Stimulated activated CD4-positive, alpha-beta T cell treated with anti-CD3 and anti-CD28 coated beads, Interleukin-2, amount 100 ng/mL, for 4 hours (primary cell): ENCODE data around the gene ABCA1.

Experiments used
- DNase-seq: peaks from one replicate; pipeline ENCODE4 v3.0.0-alpha.2; 2020; ENCODE audit warnings: low read depth

The ABCA1 gene

GRCh38 chr9:104843644-104844240, 84.2 kb downstream of the ABCA1 start:
- no peak for DNase-seq

- DNase-seq = no peak
Measured at GRCh38 chr9:104842698-104843097, 85.3 kb downstream of the ABCA1 start.

DNA sequence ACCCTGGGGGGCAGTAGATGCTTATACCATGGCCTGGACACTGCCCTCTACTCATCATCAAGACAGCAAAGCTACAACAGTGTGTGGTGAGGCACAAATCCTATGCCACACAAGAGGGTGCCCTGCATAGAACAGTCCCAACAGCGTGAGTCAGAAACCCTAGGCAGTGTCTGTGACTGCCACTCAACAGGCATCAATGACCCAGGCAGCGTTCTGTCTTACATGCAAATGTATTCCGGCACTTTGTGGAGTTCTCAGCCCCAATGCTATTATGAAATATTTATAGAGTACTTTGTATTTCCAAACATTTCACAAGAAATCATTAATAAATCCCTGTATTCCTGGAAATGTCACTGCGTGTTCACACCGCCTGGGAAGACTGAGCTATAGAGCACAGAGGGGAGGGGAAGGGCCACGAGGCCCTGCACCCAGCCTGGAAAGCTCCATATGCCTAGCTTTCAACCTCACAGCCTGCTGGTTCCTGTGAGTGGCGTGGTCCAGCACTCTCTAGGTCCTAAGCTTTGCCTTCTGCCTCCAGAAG, 86.3 kb downstream of the ABCA1 start:
- DNase-seq = no peak

DNA sequence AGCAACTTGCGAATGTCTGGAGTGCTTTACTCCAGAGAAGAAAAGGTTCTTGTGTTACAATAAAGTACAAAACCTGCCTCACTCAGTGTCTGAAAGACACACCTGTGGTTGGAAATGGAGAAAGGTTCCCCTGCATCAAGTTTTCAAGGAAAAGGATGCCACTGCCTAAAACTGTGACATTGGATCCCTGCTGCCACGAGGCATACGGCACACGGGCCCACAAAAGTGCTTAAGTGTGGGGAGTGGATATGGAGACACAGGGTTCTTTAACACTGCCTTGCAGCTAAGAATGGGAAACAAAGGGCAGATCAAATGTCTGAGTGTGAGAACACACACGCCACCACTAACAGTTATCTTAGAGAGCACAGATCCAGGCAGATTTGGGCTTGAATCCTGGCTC, 89.0 kb downstream of the ABCA1 start:
- DNase-seq = no peak

GRCh38 chr9:104836767-104837166, 91.2 kb downstream of the ABCA1 start:
- DNase-seq = no peak

DNA sequence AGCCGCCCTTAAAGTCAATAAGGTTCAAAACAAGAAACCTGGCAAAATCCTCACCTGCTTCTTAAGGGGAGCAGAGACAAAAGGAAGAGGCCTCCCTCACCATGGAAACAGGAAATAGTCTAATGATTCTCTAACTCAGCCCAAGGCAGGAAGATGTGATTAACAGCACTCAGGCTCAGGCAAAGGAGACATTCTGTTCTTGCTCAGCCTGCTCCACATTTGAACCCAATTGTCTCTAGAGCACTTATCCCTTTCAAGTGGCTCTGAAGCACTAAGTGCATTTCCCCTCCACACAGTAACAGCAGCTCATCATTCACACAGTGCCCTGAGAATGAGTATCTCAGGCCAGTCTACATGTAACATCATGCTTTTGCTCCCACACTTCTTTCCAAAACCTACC, 91.7 kb downstream of the ABCA1 start:
- no peak for DNase-seq

DNA sequence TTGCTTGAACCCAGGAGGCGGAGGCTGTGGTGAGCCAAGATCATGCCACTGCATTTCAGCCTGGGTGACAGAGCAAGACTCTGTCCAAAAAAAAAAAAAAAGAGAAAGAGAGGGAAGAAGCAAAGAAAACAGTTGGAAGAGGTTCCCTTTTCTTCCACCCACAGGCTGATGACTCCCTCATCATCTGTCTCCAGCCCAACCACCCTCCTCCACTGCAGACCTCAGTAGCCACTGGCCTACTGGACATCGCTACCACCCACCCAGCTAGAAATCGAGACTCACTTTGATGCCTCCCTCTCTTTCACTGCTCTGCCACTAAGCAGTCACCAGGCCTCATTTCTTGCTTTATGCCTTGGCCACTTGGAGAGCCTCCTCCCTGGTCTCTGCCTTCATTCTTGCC, 92.8 kb downstream of the ABCA1 start:
- DNase-seq = no peak

DNA sequence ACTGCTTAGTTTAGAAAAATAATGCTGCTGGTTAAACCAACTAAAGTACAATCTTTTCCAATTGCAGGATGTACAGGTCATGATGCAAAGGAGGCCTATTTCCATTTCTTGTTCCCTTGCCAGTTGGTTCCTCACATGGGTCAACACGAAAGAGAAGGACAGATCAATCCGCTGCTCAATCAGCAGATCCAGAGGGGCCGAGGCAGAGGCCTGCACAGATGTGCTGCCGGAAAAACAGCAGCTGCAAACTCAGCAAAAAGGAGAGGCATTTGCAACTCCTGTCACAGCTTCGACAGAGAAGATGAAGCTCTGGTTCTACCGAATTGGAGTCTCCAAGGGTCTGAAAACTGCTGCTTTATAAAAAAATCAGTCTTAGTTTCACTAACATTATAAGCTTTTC, 94.3 kb downstream of the ABCA1 start:
- DNase-seq = no peak

DNA sequence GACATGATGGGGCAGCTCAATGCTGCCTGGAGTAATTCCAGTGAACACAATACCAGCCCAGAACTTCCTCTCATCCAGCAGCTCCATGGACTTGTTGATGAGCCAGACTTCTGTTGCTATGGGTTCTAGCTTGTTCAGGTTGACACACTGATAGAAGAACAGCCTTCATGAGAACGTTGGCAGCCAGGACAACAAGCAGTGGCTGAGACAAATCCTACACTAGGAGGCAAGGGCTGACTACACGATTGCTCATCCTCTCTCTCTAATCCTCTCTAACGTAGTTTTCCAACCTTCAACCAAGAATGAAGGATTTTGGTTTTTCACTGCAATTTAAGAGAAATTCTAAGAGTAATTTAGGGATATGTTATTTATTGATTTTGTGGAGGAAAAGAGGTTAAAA, 96.3 kb downstream of the ABCA1 start:
- DNase-seq = no peak

DNA sequence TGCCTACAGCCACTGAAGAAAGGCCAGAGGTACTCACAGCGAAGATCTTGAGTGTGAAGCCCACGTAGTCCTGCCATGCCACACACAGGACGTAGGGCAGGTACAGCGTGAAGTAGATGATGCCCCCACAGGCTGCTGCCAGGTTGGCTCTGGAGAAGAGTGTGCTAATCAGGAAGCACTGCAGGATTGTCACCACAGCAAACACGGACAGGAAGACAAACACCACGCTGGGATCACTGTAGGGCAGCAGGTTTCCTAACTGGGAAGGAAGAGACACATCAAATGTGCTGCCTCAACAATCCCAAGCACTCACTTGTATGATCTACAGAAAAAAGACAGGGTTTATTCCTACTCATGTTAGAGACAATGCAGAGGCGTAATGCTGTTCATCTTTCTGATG, 101.0 kb downstream of the ABCA1 start:
- no peak for DNase-seq

- no peak for DNase-seq
Measured at GRCh38 chr9:104826079-104826775, 101.7 kb downstream of the ABCA1 start.

GRCh38 chr9:104820336-104820735, 107.6 kb downstream of the ABCA1 start:
- no peak for DNase-seq

DNA sequence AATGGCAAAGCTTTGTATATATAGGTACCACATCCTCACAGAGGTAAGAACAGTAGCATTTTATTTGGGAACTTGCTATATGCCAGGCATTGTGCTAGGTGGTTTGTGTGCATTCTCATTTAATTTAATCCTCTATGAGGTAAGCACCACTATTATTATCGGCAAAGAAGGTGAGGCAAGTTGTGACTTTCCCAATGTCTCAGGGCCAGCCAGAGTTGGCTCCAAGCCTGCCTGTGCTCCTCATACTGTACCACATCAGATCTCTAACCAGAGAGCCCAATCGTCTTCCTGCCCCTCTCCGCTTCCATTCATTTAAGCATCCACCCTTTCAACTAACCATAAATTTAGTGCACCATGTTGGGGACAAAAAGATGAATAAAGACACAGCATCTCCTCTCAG, 108.9 kb downstream of the ABCA1 start:
- DNase-seq = no peak

DNA sequence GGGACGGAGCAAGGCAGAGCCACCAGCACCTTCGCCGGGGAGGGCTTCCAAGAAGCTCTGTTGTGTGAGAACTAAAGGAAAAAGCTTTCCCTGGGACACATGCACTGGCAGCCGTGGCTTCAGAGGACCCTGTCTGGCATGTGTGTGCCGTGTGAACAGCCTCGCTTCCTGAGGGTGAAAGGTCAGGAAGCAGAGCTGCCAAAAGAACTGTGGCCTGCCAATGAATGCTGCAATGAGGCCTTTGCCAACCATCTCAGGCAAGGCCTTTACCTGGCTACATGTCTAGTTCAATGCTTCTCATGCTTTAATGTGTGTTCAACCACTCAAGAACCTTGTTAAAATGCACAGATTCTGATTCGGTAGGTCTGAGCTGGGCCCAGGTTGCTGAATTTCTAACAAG, 110.5 kb downstream of the ABCA1 start:
- DNase-seq = no peak

GRCh38 chr9:104815851-104816565, 111.9 kb downstream of the ABCA1 start:
- DNase-seq = no peak

DNA sequence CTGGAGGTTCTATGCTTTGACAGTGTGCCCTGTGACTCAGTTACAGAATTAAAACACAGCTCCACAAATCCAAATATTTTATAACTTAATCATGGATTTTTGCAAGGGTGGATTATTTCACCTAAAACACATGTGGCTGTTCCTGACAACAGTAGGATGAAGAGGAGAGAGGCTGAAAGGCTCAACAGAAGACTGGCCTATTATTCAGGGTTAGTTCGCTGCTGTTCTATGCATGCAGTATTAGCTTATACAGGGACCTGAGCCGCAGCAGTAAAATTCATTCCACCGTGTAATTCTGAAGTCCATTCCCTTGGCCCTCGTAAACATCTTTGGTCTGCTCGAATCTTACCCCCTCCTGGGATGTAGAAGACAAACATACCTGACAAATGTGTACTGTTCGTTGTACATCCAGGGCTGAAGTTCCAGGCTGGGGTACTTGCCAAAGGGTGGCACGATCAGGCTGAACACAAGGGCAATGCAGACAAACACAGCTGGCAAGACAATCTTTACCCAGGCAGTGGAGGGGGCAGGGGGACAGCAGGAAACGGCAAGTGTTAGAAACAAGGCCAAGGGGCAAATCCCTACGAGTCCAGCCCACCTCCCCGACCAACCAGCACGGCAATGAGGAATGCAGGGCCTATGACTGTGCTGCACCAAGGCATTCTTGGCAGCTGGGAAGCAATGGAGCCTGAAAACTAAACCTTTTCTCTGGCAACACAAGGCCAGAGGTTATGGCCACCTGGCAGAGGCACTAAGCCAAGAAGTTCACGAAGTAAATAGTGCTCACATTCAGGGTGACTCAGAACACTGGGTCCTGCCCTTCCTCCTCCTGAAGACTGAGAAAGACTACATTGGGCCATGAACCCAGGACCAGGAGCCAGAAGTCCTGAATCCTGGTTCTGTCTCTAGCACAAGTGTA, 117.3 kb downstream of the ABCA1 start:
- no peak for DNase-seq

GRCh38 chr9:104808035-104808614, 119.8 kb downstream of the ABCA1 start:
- no peak for DNase-seq

- no peak for DNase-seq
Measured at GRCh38 chr9:104805441-104805840, 122.5 kb downstream of the ABCA1 start.

DNA sequence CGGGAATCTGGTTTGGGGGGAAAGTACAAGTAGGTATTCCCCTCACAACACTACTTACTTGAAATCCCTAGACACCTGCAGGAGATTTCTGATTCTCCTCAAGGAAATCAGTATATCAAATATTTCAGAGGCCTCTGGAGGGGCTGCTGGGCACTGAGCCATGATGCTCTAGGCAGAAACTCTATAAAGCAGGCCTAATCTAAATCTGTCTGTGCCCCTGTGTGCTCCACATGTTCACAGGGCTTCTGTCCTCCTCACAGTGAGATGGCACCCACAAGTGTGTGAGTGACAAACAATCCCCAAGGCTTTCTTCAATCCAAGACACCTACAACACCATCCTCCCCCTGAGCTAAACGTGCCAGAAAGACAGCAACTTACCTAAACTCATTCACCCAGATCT, 125.0 kb downstream of the ABCA1 start:
- no peak for DNase-seq

- DNase-seq = no peak
Measured at GRCh38 chr9:104802110-104802509, 125.8 kb downstream of the ABCA1 start.

DNA sequence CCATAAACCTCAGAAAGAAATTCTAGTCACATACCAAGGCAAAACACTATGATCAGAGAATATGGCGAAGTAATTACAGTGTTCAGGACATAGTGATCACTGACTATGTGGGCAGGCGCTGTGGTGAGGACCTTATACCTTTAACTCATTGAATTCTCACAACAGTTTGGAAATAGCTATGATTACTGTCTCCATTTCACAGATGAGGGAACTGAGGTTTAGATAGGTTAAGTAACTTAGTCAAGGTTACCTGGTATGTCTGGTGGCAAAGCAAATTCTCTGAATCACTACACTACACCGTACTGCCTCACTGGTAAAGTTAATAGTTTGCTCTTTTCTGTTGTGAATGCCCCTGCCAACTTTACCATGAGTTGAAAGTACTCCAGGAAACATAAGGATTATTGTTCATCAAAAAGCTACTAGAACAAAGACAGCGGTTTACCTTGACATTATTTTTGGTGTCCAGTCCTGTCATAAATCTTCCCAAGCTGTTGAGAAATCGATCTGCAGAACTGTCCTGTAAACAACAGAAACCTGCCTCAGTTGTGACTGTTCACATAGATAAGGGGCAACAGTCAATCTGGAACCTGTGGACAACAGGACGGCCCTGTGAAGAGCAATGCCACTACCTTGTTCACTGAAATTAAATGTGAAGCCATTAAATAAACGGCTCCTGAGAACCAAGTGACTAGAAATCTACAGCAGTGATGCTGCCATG, 127.7 kb downstream of the ABCA1 start:
- no peak for DNase-seq
